AG09309 (cell line): Measurements from ENCODE around the gene SP1.
"Not testable (repeated sequence)": the region's sequence is repeated elsewhere in the genome, so short reads cannot be mapped to it uniquely, and the experiment has no call there.

Source experiments
- DNase-seq: peaks from one replicate; pipeline ENCODE4 v3.0.0-alpha.2; 2010; ENCODE audit warnings: low read depth
- H3K4me3 ChIP-seq: 2 replicates; pipeline ENCODE4 v1.5.1; 2011; ENCODE audit warnings: mild to moderate bottlenecking, low read depth, low read length, moderate library complexity; ENCODE audit not compliant: control insufficient read depth
- CTCF ChIP-seq: IDR thresholded peaks from 2 replicates; pipeline ENCODE4 v1.5.1; 2011; ENCODE audit warnings: mild to moderate bottlenecking, low read depth, low read length, inconsistent platforms; ENCODE audit not compliant: insufficient read depth, control insufficient read depth; ENCODE audit errors: missing control alignments

Gene SP1

DNA sequence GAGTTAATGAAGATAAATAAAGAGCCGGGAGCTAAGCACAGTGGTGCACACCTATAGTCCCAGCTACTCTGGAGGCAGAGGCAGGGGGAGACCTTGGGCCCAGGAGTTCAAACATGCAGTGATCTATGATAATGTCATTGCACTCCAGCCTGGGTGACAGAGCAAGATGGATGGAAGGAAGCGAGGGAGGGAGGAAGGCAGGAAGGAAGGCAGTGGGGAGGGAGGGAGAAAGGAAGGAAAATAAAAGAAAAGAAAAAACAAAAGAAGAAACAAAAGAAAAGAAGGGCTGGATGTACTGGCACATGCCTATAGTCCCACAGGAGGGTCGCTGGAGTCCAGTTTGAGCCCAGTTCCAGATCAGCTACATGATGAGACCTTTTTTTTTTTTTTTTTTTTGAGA lies 24.9 kb upstream of the SP1 start:
- DNase-seq, result no peak
- no peak for TF ChIP-seq CTCF
- H3K4me3 ChIP-seq, result no peak overlapping the region

DNA sequence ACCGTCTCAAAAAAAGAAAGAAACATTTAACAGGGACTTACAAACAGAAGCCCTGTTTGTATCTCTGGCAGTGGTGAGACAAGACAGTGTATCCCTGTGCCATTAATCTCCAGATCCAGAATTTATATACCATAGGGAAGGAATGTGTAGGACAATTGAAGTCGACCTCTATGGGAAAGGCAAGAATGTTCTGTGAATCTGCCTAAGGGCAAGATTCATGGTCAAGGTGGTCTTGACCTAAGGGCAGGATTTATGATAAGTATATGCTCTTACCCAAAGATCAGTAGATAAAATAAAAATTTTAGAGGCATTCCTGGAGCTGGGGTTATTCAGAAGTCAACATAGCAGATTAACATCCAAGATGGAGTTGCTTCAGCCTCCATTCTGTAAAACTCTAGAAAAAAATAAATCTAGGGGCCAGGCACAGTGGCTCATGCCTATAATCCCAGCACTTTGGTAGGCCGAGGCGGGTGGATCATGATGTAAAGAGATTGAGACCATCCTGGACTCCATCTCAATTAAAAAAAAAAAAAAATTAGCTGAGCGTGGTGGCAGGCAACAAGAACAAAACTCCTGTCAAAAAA lies 21.0 kb upstream of the SP1 start:
- H3K4me3 ChIP-seq, result no peak overlapping the region
- no peak for DNase-seq
- TF ChIP-seq CTCF, result no peak

DNA sequence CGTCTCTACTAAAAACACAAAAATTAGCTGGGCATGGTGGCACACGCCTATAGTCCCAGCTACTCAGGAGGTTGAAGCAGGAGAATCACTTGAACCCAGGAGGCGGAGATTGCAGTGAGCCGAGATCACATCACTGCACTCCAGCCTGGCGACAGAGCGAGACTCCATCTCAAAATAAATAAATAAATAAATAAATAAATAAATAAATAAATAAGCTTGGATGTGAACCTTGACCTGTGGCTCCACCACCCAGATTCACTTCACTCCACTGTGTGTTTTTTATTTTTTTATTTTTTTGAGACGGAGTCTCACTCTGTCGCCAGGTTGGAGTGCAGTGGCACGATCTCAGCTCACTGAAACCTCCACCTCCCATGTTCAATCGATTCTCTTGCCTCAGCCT lies 18.3 kb upstream of the SP1 start:
- H3K4me3 ChIP-seq, DNase-seq: not testable (repeated sequence)

- H3K4me3 ChIP-seq, result no peak overlapping the region
- TF ChIP-seq CTCF, result no peak
- DNase-seq, result no peak
These were observed 14.6 kb upstream of the SP1 start for GRCh38 chr12:53365245-53365904.

- DNase-seq, H3K4me3 ChIP-seq: not testable (repeated sequence)
These were observed 6.3 kb upstream of the SP1 start for GRCh38 chr12:53373554-53374133.

DNA sequence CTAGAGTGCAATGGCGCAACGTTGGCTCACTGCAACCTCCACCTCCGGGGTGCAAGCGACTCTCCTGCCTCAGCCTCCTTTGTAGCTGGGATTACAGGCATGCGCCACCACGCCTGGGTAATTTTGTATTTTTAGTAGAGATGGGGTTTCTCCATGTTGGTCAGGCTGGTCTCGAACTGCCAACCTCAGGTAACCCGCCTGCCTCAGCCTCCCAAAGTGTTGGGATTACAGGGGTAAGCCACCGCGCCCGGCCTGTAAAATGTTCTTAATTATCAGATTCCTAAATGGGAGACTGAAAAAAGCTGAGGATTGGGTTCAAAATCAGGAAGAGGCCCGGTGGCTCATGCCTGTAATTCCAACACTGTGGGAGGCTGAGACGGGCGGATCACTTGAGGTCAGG lies 5.7 kb upstream of the SP1 start:
- DNase-seq, result not testable (repeated sequence)

GRCh38 chr12:53376747-53377146 lies 3.2 kb upstream of the SP1 start:
- H3K4me3 ChIP-seq, result no peak overlapping the region
- no peak for DNase-seq
- no peak for TF ChIP-seq CTCF

More for the DNA sequence above, 5.7 kb upstream of the SP1 start:
- not testable (repeated sequence) for H3K4me3 ChIP-seq

GRCh38 chr12:53378222-53378621 lies 1.8 kb upstream of the SP1 start:
- DNase-seq, result no peak
- H3K4me3 ChIP-seq, result no peak overlapping the region
- no peak for TF ChIP-seq CTCF
